Measurements from ENCODE around the gene INSIG1.

Gene INSIG1

DNA sequence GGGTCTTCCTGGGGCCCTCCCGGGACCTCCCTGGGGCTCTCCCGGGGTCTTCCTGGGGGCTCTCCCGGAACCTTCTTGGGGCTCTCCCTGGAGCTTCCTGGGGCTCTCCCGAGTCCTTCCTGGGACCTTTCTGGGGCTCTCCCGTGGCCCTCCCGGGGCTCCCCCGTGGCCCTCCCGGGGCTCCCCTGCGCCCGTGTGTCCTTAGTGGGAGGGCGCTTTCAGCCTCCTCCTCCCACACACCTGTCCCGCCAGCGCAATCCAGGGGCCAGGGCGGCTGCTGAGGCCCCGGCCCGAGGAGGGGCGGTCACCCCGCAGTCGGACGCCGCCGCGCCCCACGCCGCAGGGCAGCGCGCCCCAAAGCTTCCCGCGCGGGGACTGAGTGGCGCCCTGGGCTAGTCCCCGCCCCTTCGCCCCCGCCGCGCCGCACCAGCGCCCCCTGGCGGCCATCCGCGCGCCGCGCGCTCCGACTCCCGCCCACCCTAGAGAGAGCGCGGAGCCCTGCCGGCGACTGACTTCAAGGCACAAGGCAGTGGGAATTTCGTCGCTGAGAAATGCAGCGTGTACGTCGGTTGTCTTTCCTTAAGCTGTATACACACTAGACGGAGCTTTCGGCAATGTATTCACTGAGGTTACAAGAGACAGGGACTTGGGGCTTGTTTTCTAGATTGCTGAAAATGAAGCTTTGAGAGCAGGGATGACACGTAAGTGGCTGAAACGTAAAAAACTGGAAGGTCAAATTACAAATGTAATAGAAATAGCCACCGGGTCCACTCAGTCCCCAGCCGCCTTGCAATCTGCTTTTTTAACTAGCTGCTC, 47.1 kb downstream of the INSIG1 start:
- TF ChIP-seq, protein P1, sequence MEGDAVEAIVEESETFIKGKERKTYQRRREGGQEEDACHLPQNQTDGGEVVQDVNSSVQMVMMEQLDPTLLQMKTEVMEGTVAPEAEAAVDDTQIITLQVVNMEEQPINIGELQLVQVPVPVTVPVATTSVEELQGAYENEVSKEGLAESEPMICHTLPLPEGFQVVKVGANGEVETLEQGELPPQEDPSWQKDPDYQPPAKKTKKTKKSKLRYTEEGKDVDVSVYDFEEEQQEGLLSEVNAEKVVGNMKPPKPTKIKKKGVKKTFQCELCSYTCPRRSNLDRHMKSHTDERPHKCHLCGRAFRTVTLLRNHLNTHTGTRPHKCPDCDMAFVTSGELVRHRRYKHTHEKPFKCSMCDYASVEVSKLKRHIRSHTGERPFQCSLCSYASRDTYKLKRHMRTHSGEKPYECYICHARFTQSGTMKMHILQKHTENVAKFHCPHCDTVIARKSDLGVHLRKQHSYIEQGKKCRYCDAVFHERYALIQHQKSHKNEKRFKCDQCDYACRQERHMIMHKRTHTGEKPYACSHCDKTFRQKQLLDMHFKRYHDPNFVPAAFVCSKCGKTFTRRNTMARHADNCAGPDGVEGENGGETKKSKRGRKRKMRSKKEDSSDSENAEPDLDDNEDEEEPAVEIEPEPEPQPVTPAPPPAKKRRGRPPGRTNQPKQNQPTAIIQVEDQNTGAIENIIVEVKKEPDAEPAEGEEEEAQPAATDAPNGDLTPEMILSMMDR (conservative IDR thresholded peaks at IDR 0.05; ENCODE audit: low read length) = peak; percentile 79
- TF ChIP-seq EZH2phosphoT487 (IDR thresholded peaks at IDR 0.05; ENCODE audit: borderline replicate concordance) = no peak
- H2AFZ ChIP-seq (ENCODE audit: low read length) = peak overlapping the region; percentile 86
- H3K27me3 ChIP-seq (ENCODE audit: insufficient read depth, low read length, poor library complexity, severe bottlenecking) = no peaks in the 10 kb centered on the region
- peak overlapping the region; percentile 72 for H3K4me3 ChIP-seq (ENCODE audit: low read length, poor library complexity, severe bottlenecking)
- peak overlapping the region; percentile 84 for H3K9ac ChIP-seq (ENCODE audit: low read depth, low read length, poor library complexity, severe bottlenecking)
- H3K36me3 ChIP-seq (ENCODE audit: insufficient read depth, low read length) = no peaks in the 10 kb centered on the region
- peak overlapping the region; percentile 67 for H3K4me2 ChIP-seq (ENCODE audit: low read depth, low read length, poor library complexity, severe bottlenecking)
- H3K9me2 ChIP-seq (replicated peaks; ENCODE audit: low read depth, low read length) = no peaks in the 10 kb centered on the region
- peaks cover 10% of the 10 kb centered on the region for H3K4me1 ChIP-seq (ENCODE audit: insufficient read depth, low read length, poor library complexity, severe bottlenecking)
- H3K79me2 ChIP-seq (ENCODE audit: insufficient read depth, low read length) = no peaks in the 10 kb centered on the region
- H3F3A ChIP-seq (ENCODE audit: low read depth) = no peaks in the 10 kb centered on the region
- no peaks in the 10 kb centered on the region for H4K20me1 ChIP-seq (ENCODE audit: insufficient read depth, low read length, poor library complexity, severe bottlenecking)
- H3K9me3 ChIP-seq (ENCODE audit: insufficient read depth, low read depth, low read length) = no peaks in the 10 kb centered on the region

DNA sequence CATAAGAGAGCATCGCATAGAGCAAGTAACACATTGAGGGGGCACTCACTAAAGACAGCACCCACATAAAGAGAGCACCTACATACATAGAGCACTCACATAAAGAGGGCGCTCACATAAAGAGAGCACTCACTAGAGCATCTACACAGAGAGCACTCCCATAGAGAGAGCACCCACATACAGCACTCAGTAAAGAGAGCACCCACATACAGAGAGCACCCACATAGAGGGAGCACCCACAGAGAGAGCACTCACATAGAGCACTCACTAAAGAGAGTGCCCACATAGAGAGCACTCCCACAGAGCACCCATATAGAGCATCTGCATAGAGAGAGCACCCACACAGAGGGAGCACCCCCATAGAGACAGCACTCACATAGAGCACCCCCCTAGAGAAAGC, 47.8 kb downstream of the INSIG1 start:
- no peaks in the 10 kb centered on the region for H3K36me3 ChIP-seq (ENCODE audit: insufficient read depth, low read length)
- no peak for TF ChIP-seq EZH2phosphoT487 (IDR thresholded peaks at IDR 0.05; ENCODE audit: borderline replicate concordance)
- TF ChIP-seq, protein P1 (conservative IDR thresholded peaks at IDR 0.05; ENCODE audit: low read length) = no peak
- peak overlapping the region; percentile 67 for H3K4me2 ChIP-seq (ENCODE audit: low read depth, low read length, poor library complexity, severe bottlenecking)
- H3K4me1 ChIP-seq (ENCODE audit: insufficient read depth, low read length, poor library complexity, severe bottlenecking) = peaks cover 10% of the 10 kb centered on the region
- H3K9me3 ChIP-seq (ENCODE audit: insufficient read depth, low read depth, low read length) = no peaks in the 10 kb centered on the region
- H3F3A ChIP-seq (ENCODE audit: low read depth) = no peaks in the 10 kb centered on the region
- no peaks in the 10 kb centered on the region for H3K27me3 ChIP-seq (ENCODE audit: insufficient read depth, low read length, poor library complexity, severe bottlenecking)
- H3K4me3 ChIP-seq (ENCODE audit: low read length, poor library complexity, severe bottlenecking) = peak overlapping the region; percentile 72
- H2AFZ ChIP-seq (ENCODE audit: low read length) = peak overlapping the region; percentile 86
- no peaks in the 10 kb centered on the region for H3K79me2 ChIP-seq (ENCODE audit: insufficient read depth, low read length)
- no peaks in the 10 kb centered on the region for H3K9me2 ChIP-seq (replicated peaks; ENCODE audit: low read depth, low read length)
- no peaks in the 10 kb centered on the region for H4K20me1 ChIP-seq (ENCODE audit: insufficient read depth, low read length, poor library complexity, severe bottlenecking)
- peak overlapping the region; percentile 84 for H3K9ac ChIP-seq (ENCODE audit: low read depth, low read length, poor library complexity, severe bottlenecking)

DNA sequence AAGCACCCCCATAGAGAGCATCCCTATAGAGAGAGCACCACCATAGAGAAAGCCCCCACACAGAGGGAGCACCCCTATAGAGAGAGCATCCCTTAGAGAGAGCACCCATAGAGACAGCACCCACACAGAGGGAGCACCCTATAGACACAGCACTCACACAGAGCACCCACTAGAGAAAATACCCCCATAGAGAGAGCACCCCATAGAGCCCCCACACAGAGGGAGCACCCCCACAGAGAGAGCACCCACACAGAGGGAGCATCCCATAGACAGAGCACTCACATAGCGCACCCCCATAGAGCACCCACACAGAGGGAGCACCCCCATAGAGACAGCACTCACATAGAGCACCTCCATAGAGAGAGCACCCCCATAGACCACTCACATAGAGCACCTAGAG, 48.6 kb downstream of the INSIG1 start:
- no peaks in the 10 kb centered on the region for H3K9me3 ChIP-seq (ENCODE audit: insufficient read depth, low read depth, low read length)
- H3K79me2 ChIP-seq (ENCODE audit: insufficient read depth, low read length) = no peaks in the 10 kb centered on the region
- H3K4me3 ChIP-seq (ENCODE audit: low read length, poor library complexity, severe bottlenecking) = no peak overlapping the region
- H2AFZ ChIP-seq (ENCODE audit: low read length) = no peak overlapping the region
- H3K4me1 ChIP-seq (ENCODE audit: insufficient read depth, low read length, poor library complexity, severe bottlenecking) = peaks cover 10% of the 10 kb centered on the region
- H3K27me3 ChIP-seq (ENCODE audit: insufficient read depth, low read length, poor library complexity, severe bottlenecking) = no peaks in the 10 kb centered on the region
- no peaks in the 10 kb centered on the region for H3K36me3 ChIP-seq (ENCODE audit: insufficient read depth, low read length)
- H4K20me1 ChIP-seq (ENCODE audit: insufficient read depth, low read length, poor library complexity, severe bottlenecking) = no peaks in the 10 kb centered on the region
- TF ChIP-seq EZH2phosphoT487 (IDR thresholded peaks at IDR 0.05; ENCODE audit: borderline replicate concordance) = no peak
- no peak overlapping the region for H3K4me2 ChIP-seq (ENCODE audit: low read depth, low read length, poor library complexity, severe bottlenecking)
- no peak overlapping the region for H3K9ac ChIP-seq (ENCODE audit: low read depth, low read length, poor library complexity, severe bottlenecking)
- H3F3A ChIP-seq (ENCODE audit: low read depth) = no peaks in the 10 kb centered on the region
- no peaks in the 10 kb centered on the region for H3K9me2 ChIP-seq (replicated peaks; ENCODE audit: low read depth, low read length)

Data from Loucy (cell line).